Uterus (tissue), 2 donors: Measurements from ENCODE around the gene CASP8AP2.
"Not testable (repeated sequence)": the region's sequence is repeated elsewhere in the genome, so short reads cannot be mapped to it uniquely, and the experiment has no call there.

Source experiments
- CTCF ChIP-seq, 4 experiments: fragments of 200-600 bp in 2 of 4; fragments of 450-650 bp in 2 of 4; sonication (generic) in 2 of 4; IDR thresholded peaks; one replicate each; pipeline ENCODE4 v1.5.1; 2016 to 2019; ENCODE audit warnings: antibody characterized with exemption in 4 of 4, mild to moderate bottlenecking in 2 of 4, moderate library complexity in 1 of 4
- POLR2A ChIP-seq, 2 donors: fragments of 450-650 bp; IDR thresholded peaks; one replicate each; pipeline ENCODE4 v1.6.1; 2016; ENCODE audit warnings: antibody characterized with exemption in 2 of 2, mild to moderate bottlenecking in 1 of 2, moderate library complexity in 1 of 2

GRCh38 chr6:89892577-89892976 lies 62.9 kb downstream of the CASP8AP2 start:
- TF ChIP-seq CTCF, POLR2A (IDR thresholded peaks at IDR 0.05): not testable (repeated sequence)
